A673 (cell line): Measurements from ENCODE around the gene FAM120A. TPM values are rescaled to one million over a fixed set of nuclear protein-coding genes. Genes with fewer than 3 reads are reported as not detected.

Experiments used
- BruUV-seq: library from RNA; stranded (reverse); fragments of 400-500 nt; replicated peaks from 2 replicates; lab custom pipeline; 2021; lab: Mats Ljungman, UMichigan
- CTCF ChIA-PET: fragments of 300-600 bp; sonication (Branson Sonifier 250); formaldehyde crosslinking; loops from one replicate; lab custom pipeline; 2022; ENCODE audit warnings: antibody characterized with exemption; lab: Charles Lee
- POLR2A ChIA-PET: fragments of 300-600 bp; sonication (Branson Sonifier 250); formaldehyde crosslinking; loops from one replicate; lab custom pipeline; 2022; ENCODE audit warnings: antibody characterized with exemption; ENCODE audit not compliant: low non-redundant PET; lab: Charles Lee
- DNase-seq: peaks from one replicate; pipeline ENCODE4 v3.0.0-alpha.2; 2015; ENCODE audit warnings: low spot score
- H3K27ac ChIP-seq: fragments of 200-600 bp; sonication (generic); 2 replicates; pipeline ENCODE4 v1.5.1; 2016; ENCODE audit warnings: mixed run types, low read depth, mild to moderate bottlenecking, mixed read lengths, antibody characterized with exemption, low read length; ENCODE audit not compliant: poor library complexity, severe bottlenecking
- H3K27me3 ChIP-seq: fragments of 200-600 bp; sonication (generic); replicated peaks from 2 replicates; pipeline ENCODE4 v1.6.1; 2017; ENCODE audit warnings: mixed run types, low read depth, mild to moderate bottlenecking, mixed read lengths, antibody characterized with exemption, low read length; ENCODE audit not compliant: insufficient read depth, poor library complexity
- H3K36me3 ChIP-seq: fragments of 200-600 bp; sonication (generic); 2 replicates; pipeline ENCODE4 v1.6.1; 2016; ENCODE audit warnings: mixed run types, mild to moderate bottlenecking, mixed read lengths, antibody characterized with exemption, low read length; ENCODE audit not compliant: insufficient read depth, poor library complexity, severe bottlenecking
- H3K4me1 ChIP-seq: fragments of 200-600 bp; sonication (generic); 2 replicates; pipeline ENCODE4 v1.6.1; 2017; ENCODE audit warnings: mixed run types, mild to moderate bottlenecking, mixed read lengths, antibody characterized with exemption, low read length; ENCODE audit not compliant: insufficient read depth, poor library complexity, severe bottlenecking
- H3K4me3 ChIP-seq: fragments of 200-600 bp; sonication (generic); 2 replicates; pipeline ENCODE4 v1.5.1; 2016; ENCODE audit warnings: low read depth, mixed run types, mild to moderate bottlenecking, mixed read lengths, low read length; ENCODE audit not compliant: poor library complexity, severe bottlenecking
- H3K9me3 ChIP-seq: fragments of 200-600 bp; sonication (generic); 2 replicates; pipeline ENCODE4 v1.6.1; 2016; ENCODE audit warnings: mixed run types, low read depth, mild to moderate bottlenecking, mixed read lengths, antibody characterized with exemption, low read length; ENCODE audit not compliant: poor library complexity, severe bottlenecking
- EZH2 ChIP-seq: fragments of 200-600 bp; sonication (generic); IDR thresholded peaks from 2 replicates; pipeline ENCODE4 v1.6.1; 2017; ENCODE audit warnings: borderline replicate concordance, low read depth, mild to moderate bottlenecking, mixed read lengths, antibody characterized with exemption, low read length; ENCODE audit not compliant: poor library complexity, severe bottlenecking
- intact Hi-C: fragments of 100-400 bp; cut with micrococcal nuclease; formaldehyde crosslinking; loops from one replicate; pipeline ENCODE4 v1.10.0; 2022; ENCODE audit not compliant: unreplicated experiment
- total RNA-seq: library from RNA; stranded (reverse); gene quantifications from 2 replicates; pipeline ENCODE4 v1.2.3, GENCODE V29; 2021
- TF ChIP-seq, protein P1 (sequence below): fragments of 300-800, 200-600 bp; sonication (generic); conservative IDR thresholded peaks from 2 replicates; pipeline ENCODE4 v1.5.1; 2017; ENCODE audit warnings: low read depth, mild to moderate bottlenecking, antibody characterized with exemption, low read length, moderate library complexity, mixed read lengths

Gene FAM120A
- total RNA-seq, 1 experiment from 2014 or later, result 91.0 TPM

DNA sequence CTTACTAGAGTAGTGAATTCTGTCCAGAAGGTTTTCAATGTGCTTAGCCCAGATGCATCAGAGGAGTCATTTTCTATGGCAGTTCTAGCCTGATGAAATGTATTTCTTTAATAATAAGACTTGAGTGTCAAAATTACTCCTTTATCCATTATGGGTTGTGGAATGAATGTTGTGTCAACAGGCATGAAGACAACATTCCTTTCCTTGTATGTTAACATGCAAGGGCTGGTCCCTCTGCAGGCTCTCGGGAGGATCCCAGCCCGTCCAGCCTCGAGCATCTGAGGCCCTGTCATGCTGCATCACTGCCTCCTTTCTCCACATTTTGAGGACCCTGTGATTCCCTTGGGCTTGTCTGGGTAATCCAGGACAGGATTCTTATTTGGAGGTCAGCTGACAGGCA, 44.8 kb downstream of the FAM120A start:
- Histone ChIP-seq H3K36me3 (peaks cover 32% of the 10 kb centered on the region), H3K4me1 (no peaks in the 10 kb centered on the region), H3K4me3 (no peak overlapping the region), H3K9me3 (no peaks in the 10 kb centered on the region), H3K27me3 (no peaks in the 10 kb centered on the region), H3K27ac (no peak overlapping the region)
- ChIA-PET CTCF (no interaction called here), POLR2A (no interaction called here)
- TF ChIP-seq, protein P1, sequence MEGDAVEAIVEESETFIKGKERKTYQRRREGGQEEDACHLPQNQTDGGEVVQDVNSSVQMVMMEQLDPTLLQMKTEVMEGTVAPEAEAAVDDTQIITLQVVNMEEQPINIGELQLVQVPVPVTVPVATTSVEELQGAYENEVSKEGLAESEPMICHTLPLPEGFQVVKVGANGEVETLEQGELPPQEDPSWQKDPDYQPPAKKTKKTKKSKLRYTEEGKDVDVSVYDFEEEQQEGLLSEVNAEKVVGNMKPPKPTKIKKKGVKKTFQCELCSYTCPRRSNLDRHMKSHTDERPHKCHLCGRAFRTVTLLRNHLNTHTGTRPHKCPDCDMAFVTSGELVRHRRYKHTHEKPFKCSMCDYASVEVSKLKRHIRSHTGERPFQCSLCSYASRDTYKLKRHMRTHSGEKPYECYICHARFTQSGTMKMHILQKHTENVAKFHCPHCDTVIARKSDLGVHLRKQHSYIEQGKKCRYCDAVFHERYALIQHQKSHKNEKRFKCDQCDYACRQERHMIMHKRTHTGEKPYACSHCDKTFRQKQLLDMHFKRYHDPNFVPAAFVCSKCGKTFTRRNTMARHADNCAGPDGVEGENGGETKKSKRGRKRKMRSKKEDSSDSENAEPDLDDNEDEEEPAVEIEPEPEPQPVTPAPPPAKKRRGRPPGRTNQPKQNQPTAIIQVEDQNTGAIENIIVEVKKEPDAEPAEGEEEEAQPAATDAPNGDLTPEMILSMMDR, result no peak
- TF ChIP-seq EZH2, result no peak
- BruUV-seq, result no TSS peak
- intact Hi-C loops, result no loop called here
- no peak for DNase-seq

DNA sequence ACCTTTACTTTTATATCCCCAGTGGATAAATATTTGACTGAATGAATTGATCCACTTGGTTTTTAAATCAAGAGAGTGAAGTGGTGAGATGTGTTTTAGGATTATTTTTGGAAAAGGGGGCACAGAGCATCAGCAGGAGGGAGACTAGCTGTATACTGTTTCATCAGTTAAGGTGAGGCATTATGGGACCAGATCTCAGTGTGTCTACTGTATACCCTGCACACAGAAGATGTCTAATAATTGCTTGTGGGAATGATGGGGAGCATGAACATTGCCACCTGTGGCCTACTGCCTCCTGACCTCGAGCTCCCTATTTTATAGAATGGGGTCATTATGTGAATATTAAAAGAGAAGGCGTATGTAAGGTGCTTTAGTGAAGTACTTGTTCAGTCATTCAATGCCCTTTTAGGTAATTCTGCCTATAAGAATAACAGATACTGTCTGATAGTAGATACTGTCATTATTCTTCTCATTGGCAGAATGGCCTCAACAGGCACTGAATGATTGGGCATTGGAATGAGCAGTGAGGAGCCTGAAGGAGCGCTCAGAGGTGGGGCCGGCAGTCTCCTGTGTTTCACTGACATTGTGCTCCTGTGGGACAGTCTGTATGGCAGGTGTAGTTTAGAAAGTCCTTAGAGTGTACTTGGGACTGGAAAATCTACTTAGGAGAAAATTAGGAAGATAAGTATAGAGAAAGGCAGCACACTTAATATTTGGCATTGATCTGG, 49.2 kb downstream of the FAM120A start:
- intact Hi-C loops, result no loop called here
- TF ChIP-seq, protein P1, result no peak
- TF ChIP-seq EZH2, result no peak
- no TSS peak for BruUV-seq
- DNase-seq, result no peak
- Histone ChIP-seq H3K9me3 (no peaks in the 10 kb centered on the region), H3K4me1 (no peaks in the 10 kb centered on the region), H3K27me3 (no peaks in the 10 kb centered on the region), H3K27ac (no peak overlapping the region), H3K36me3 (peaks cover 40% of the 10 kb centered on the region), H3K4me3 (no peak overlapping the region)
- CTCF ChIA-PET, result no interaction called here
- POLR2A ChIA-PET, result no interaction called here

DNA sequence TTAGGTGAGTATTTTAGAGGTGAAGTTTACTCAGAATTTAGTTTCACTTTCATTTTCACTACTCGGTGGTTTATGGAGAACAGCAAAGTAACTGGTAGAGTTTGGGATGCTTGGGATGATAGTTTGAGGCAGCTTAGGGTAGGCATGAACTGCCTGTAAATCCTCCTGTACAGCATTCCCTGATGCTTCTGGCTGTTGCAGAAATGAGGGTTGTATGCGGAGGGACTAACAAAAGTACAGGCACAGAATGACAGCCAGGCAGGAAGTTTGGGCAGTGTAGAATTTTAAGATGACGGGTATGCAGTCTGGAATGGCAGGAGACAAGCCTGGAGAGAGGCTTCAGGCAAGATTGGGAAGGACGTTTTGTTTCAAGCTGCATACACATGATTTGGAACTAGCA, 49.9 kb downstream of the FAM120A start:
- DNase-seq, result no peak
- peaks cover 40% of the 10 kb centered on the region for H3K36me3 ChIP-seq
- no peak for TF ChIP-seq EZH2
- TF ChIP-seq, protein P1, result no peak
- no peaks in the 10 kb centered on the region for H3K27me3 ChIP-seq
- CTCF ChIA-PET, result no interaction called here
- intact Hi-C loops, result no loop called here
- H3K27ac ChIP-seq, result no peak overlapping the region
- H3K4me3 ChIP-seq, result no peak overlapping the region
- no TSS peak for BruUV-seq
- H3K9me3 ChIP-seq, result no peaks in the 10 kb centered on the region
- H3K4me1 ChIP-seq, result no peaks in the 10 kb centered on the region
- POLR2A ChIA-PET, result no interaction called here
